ENCODE data around the gene TEX14. TPM values are rescaled to one million over a fixed set of nuclear protein-coding genes. Genes with fewer than 3 reads are reported as not detected.

Gene TEX14
- total RNA-seq, 1 experiment from 2014 or later = 0.31 TPM

- Mint-ChIP-seq H3K9me3 (no peaks in the 10 kb centered on the region), H3K4me3 (no peak overlapping the region), H3K36me3 (ENCODE audit: insufficient read depth in 1 of 3, low read depth in 3 of 3) (no peaks in the 10 kb centered on the region), H3K4me1 (peaks cover 30 to 38% of the 10 kb centered on the region in 2 experiments), H3K27me3 (ENCODE audit: low read depth) (no peaks in the 10 kb centered on the region), H3K27ac (no peak overlapping the region)
- no peaks in the 10 kb centered on the region for H3K23me2 ChIP-seq (ENCODE audit: insufficient read length, low read depth, low read length, poor library complexity, severe bottlenecking)
- no peak overlapping the region for H3K9ac ChIP-seq (ENCODE audit: extremely low read depth, insufficient read length, low read length)
- no peak overlapping the region for H2AK5ac ChIP-seq (ENCODE audit: insufficient read length, low read length)
- H2BK15ac ChIP-seq (ENCODE audit: low read depth, low read length) = no peak overlapping the region
- H2AFZ ChIP-seq (ENCODE audit: low read length) = no peak overlapping the region
- no peak overlapping the region for H3K14ac ChIP-seq (ENCODE audit: insufficient read depth, low read length)
- H3K56ac ChIP-seq (ENCODE audit: insufficient read length, low read depth, low read length) = no peak overlapping the region
- no peaks in the 10 kb centered on the region for H3K79me2 ChIP-seq (ENCODE audit: insufficient read depth, low read length)
- no peaks in the 10 kb centered on the region for H3K79me1 ChIP-seq (ENCODE audit: insufficient read depth, low read depth, low read length, poor library complexity, severe bottlenecking)
- no peak overlapping the region for H4K91ac ChIP-seq (ENCODE audit: insufficient read length, low read depth, low read length)
- DNase-seq = no peak
- no peak overlapping the region for H3K4me2 ChIP-seq (ENCODE audit: insufficient read depth, insufficient read length, low read length)
- H3T11ph ChIP-seq (ENCODE audit: low read length) = no peak overlapping the region
- H2BK5ac ChIP-seq (ENCODE audit: insufficient read length, low read length) = no peak overlapping the region
- H4K8ac ChIP-seq (replicated peaks; ENCODE audit: insufficient read length, low read depth, low read length) = no peak overlapping the region
- H3K27ac ChIP-seq (ENCODE audit: insufficient read length, low read depth, low read length) = no peak overlapping the region
- no peak for TF ChIP-seq CTCF (conservative IDR thresholded peaks at IDR 0.05)
- H2BK12ac ChIP-seq (ENCODE audit: insufficient read length, low read depth, low read length) = no peak overlapping the region
- no peak overlapping the region for H2BK120ac ChIP-seq (ENCODE audit: low read depth, low read length, poor library complexity, severe bottlenecking)
- H2BK20ac ChIP-seq (ENCODE audit: low read depth, low read length, poor library complexity, severe bottlenecking) = no peak overlapping the region
- H3K18ac ChIP-seq (ENCODE audit: insufficient read length, low read depth, low read length) = no peak overlapping the region
- no peaks in the 10 kb centered on the region for H3K9me3 ChIP-seq (ENCODE audit: control insufficient read depth, low read depth, low read length)
- H4K20me1 ChIP-seq (ENCODE audit: control insufficient read depth, insufficient read depth, insufficient read length) = no peaks in the 10 kb centered on the region
- H4K5ac ChIP-seq (ENCODE audit: insufficient read length, low read depth, low read length) = no peak overlapping the region
- no peak overlapping the region for H3K4ac ChIP-seq (ENCODE audit: low read depth, low read length)
- no CpG with 5 or more reads among the region's 1 CpG for WGBS (ENCODE audit: extremely low coverage, insufficient read length, low lambda C conversion rate)
- no peak overlapping the region for H3K23ac ChIP-seq (ENCODE audit: insufficient read length, low read depth, low read length)
- H3K4me1 ChIP-seq (ENCODE audit: insufficient read depth, low read length) = peaks cover 8% of the 10 kb centered on the region; the same call in 1 of the 2 replicates
- H3K27me3 ChIP-seq (ENCODE audit: insufficient read depth, low read length) = no peaks in the 10 kb centered on the region
Measured at GRCh38 chr17:58569196-58569595, 122.6 kb downstream of the TEX14 start.
